HepG2 (cell line): Measurements from ENCODE around the gene FAM53B. TPM values are rescaled to one million over a fixed set of nuclear protein-coding genes. Genes with fewer than 3 reads are reported as not detected.
A peak's percentile ranks its signal among the peaks of the same experiment; 100 is the strongest.

ENCODE experiments used
- BHLHE40 ChIP-seq: IDR thresholded peaks from 2 replicates; pipeline ENCODE4 v1.6.1; 2011; ENCODE audit warnings: low read length, improper control_type of control experiment
- DNMT1 ChIP-seq: sonication (generic); formaldehyde crosslinking; IDR thresholded peaks from 2 replicates; pipeline ENCODE4 v1.5.1; 2020; ENCODE audit warnings: mild to moderate bottlenecking, missing genetic modification reagents
- FOXJ3 ChIP-seq: sonication (generic); formaldehyde crosslinking; IDR thresholded peaks from 2 replicates; pipeline ENCODE4 v1.4.0; 2020; ENCODE audit warnings: missing genetic modification reagents, mild to moderate bottlenecking, borderline replicate concordance
- HOXA5 ChIP-seq: sonication (generic); formaldehyde crosslinking; IDR thresholded peaks from 2 replicates; pipeline ENCODE4 v1.4.0; 2020; ENCODE audit warnings: missing genetic modification reagents
- KAT8 ChIP-seq: IDR thresholded peaks from 2 replicates; pipeline ENCODE4 v1.6.1; 2016; ENCODE audit warnings: missing genetic modification reagents, missing compliant biosample characterization
- MEIS2 ChIP-seq: sonication (generic); formaldehyde crosslinking; IDR thresholded peaks from 2 replicates; pipeline ENCODE4 v1.9.0; 2021; ENCODE audit warnings: mild to moderate bottlenecking, missing genetic modification reagents
- NAIF1 ChIP-seq: sonication (generic); formaldehyde crosslinking; IDR thresholded peaks from 2 replicates; pipeline ENCODE4 v1.5.0; 2020; ENCODE audit warnings: mild to moderate bottlenecking, missing genetic modification reagents, borderline replicate concordance
- NR2F1 ChIP-seq, 2 experiments: fragments of 450-650 bp in 1 of 2; formaldehyde crosslinking in 1 of 2; IDR thresholded peaks; 2 replicates each; pipeline versions ENCODE4 v1.5.0 to v1.6.1; 2016 to 2020; ENCODE audit warnings: mild to moderate bottlenecking in 1 of 2, missing compliant biosample characterization in 1 of 2, missing genetic modification reagents in 1 of 2, moderate library complexity in 1 of 2
- RARG ChIP-seq: sonication (generic); formaldehyde crosslinking; IDR thresholded peaks from 2 replicates; pipeline ENCODE4 v1.4.0; 2020; ENCODE audit warnings: low read depth, mild to moderate bottlenecking, missing genetic modification reagents
- TEAD2 ChIP-seq: sonication (generic); formaldehyde crosslinking; IDR thresholded peaks from 2 replicates; pipeline ENCODE4 v1.9.0; 2021; ENCODE audit warnings: missing genetic modification reagents
- TOE1 ChIP-seq: sonication (generic); formaldehyde crosslinking; IDR thresholded peaks from 2 replicates; pipeline ENCODE4 v1.4.0; 2020; ENCODE audit warnings: mild to moderate bottlenecking, missing genetic modification reagents
- TRAFD1 ChIP-seq: sonication (generic); formaldehyde crosslinking; IDR thresholded peaks from 2 replicates; pipeline ENCODE4 v1.5.1; 2020; ENCODE audit warnings: missing genetic modification reagents, mild to moderate bottlenecking, borderline replicate concordance
- ZBTB1 ChIP-seq: sonication (generic); formaldehyde crosslinking; IDR thresholded peaks from 2 replicates; pipeline ENCODE4 v1.4.0; 2020; ENCODE audit warnings: missing genetic modification reagents, borderline replicate concordance
- ZMYM3 ChIP-seq: sonication (generic); formaldehyde crosslinking; IDR thresholded peaks from 2 replicates; pipeline ENCODE4 v1.5.1; 2020; ENCODE audit warnings: mild to moderate bottlenecking, missing genetic modification reagents
- ZNF251 ChIP-seq: sonication (generic); formaldehyde crosslinking; IDR thresholded peaks from 2 replicates; pipeline ENCODE4 v1.9.0; 2021; ENCODE audit warnings: mild to moderate bottlenecking, missing genetic modification reagents
- ZNF407 ChIP-seq: sonication (generic); formaldehyde crosslinking; IDR thresholded peaks from one replicate; pipeline ENCODE4 v1.5.1; 2020; ENCODE audit warnings: mild to moderate bottlenecking, missing genetic modification reagents; ENCODE audit errors: not compliant biosample characterization
- ZNF746 ChIP-seq: sonication (generic); formaldehyde crosslinking; IDR thresholded peaks from 2 replicates; pipeline ENCODE4 v1.8.0; 2022; ENCODE audit warnings: mild to moderate bottlenecking, missing genetic modification reagents
- ZSCAN12 ChIP-seq: sonication (generic); formaldehyde crosslinking; IDR thresholded peaks from 2 replicates; pipeline ENCODE4 v1.9.0; 2021; ENCODE audit warnings: mild to moderate bottlenecking, missing genetic modification reagents
- polyA plus RNA-seq, 8 experiments: library from polyadenylated mRNA; depleted of rRNA in 3 of 8; stranded (reverse) in 7 of 8; unstranded in 1 of 8; fragments of >200 nt; fragmentation: Illumina TruSeq in 4 of 8; extraction: Trizol in 4 of 8; gene quantifications; 2 replicates each; pipeline versions ENCODE4 v1.2.1 to v1.2.3, GENCODE V29; 2011 to 2016; ENCODE audit warnings: low read depth in 4 of 8, missing spikeins in 1 of 8, mixed read lengths in 1 of 8; ENCODE audit not compliant: insufficient read depth in 1 of 8
- total RNA-seq, 5 experiments: library from RNA; depleted of rRNA; stranded (reverse); fragments of >200 nt; fragmentation: Illumina TruSeq; extraction: Trizol; gene quantifications; 2 replicates each; pipeline ENCODE4 v1.2.3, GENCODE V29; 2016; ENCODE audit warnings: low read depth in 1 of 5

FAM53B gene
- total and polyA plus RNA-seq, 2 of the 13 experiments (the other 11 are each of a cell fraction or from before 2014, with no cell fraction given) = 6.4 to 19.3 TPM

- TF ChIP-seq ZNF407 (no peak), TRAFD1 (CRISPR knock-in tag) (no peak), TOE1 (CRISPR knock-in tag) (no peak), MEIS2 (CRISPR knock-in tag) (no peak), TEAD2 (no peak), RARG (CRISPR knock-in tag) (no peak), ZNF746 (CRISPR knock-in tag) (0 out of 2 replicates have a peak, but pooled peaks have one; percentile 35), NR2F1 (CRISPR knock-in tag; IDR thresholded peaks at IDR 0.05) (no peak; a peak in 1 of 4 replicates), ZMYM3 (CRISPR knock-in tag) (0 out of 2 replicates have a peak, but pooled peaks have one; percentile 7), ZBTB1 (CRISPR knock-in tag) (no peak), HOXA5 (0 out of 2 replicates have a peak, but pooled peaks have one; percentile 23), BHLHE40 (no peak), ZSCAN12 (CRISPR knock-in tag) (no peak), KAT8 (CRISPR knock-in tag) (peak; percentile 77), ZNF251 (no peak), FOXJ3 (CRISPR knock-in tag) (no peak), NAIF1 (no peak), DNMT1 (CRISPR knock-in tag) (no peak)
These were observed 138.0 kb downstream of the FAM53B start (continued) for GRCh38 chr10:124605856-124606812.
